IPS-20b (cell line): ENCODE measurements around the gene STEAP3.

Experiments
- H3K27ac ChIP-seq: one replicate; pipeline ENCODE4 v1.5.1; 2013; ENCODE audit warnings: low read length
- H3K27me3 ChIP-seq: 2 replicates; pipeline ENCODE4 v1.6.1; 2013; ENCODE audit warnings: mild to moderate bottlenecking, low read length, inconsistent platforms; ENCODE audit not compliant: insufficient read depth
- H3K36me3 ChIP-seq: 2 replicates; pipeline ENCODE4 v1.6.1; 2013; ENCODE audit warnings: low read depth, mild to moderate bottlenecking, inconsistent platforms, low read length, moderate library complexity; ENCODE audit not compliant: insufficient read depth
- H3K4me1 ChIP-seq: 2 replicates; pipeline ENCODE4 v1.6.1; 2013; ENCODE audit warnings: mild to moderate bottlenecking, control low read depth, inconsistent platforms, low read length, moderate library complexity; ENCODE audit not compliant: insufficient read depth
- H3K4me3 ChIP-seq: 2 replicates; pipeline ENCODE4 v1.5.1; 2013; ENCODE audit warnings: mild to moderate bottlenecking, low read length, inconsistent platforms
- H3K9ac ChIP-seq: 2 replicates; pipeline ENCODE4 v1.6.1; 2013; ENCODE audit warnings: low read depth, mild to moderate bottlenecking, inconsistent platforms, low read length, moderate library complexity
- H3K9me3 ChIP-seq: 2 replicates; pipeline ENCODE4 v1.6.1; 2013; ENCODE audit warnings: mild to moderate bottlenecking, low read depth, low read length, inconsistent platforms; ENCODE audit not compliant: insufficient read depth

STEAP3 gene

GRCh38 chr2:119311831-119312230, 88.2 kb downstream of the STEAP3 start:
- Histone ChIP-seq H3K27me3 (no peaks in the 10 kb centered on the region), H3K9ac (no peak overlapping the region), H3K36me3 (no peaks in the 10 kb centered on the region), H3K4me3 (no peak overlapping the region), H3K27ac (no peak overlapping the region), H3K4me1 (peaks cover 5% of the 10 kb centered on the region; the same call in 1 of the 2 replicates), H3K9me3 (no peaks in the 10 kb centered on the region)
